Stimulated activated CD4-positive, alpha-beta T cell treated with anti-CD3 and anti-CD28 coated beads, Interleukin-15, amount 100 ng/mL, for 1 hour (primary cell): ENCODE data around the gene LRRC61.
"Not testable (repeated sequence)": the region's sequence is repeated elsewhere in the genome, so short reads cannot be mapped to it uniquely, and the experiment has no call there.

ENCODE experiments used
- DNase-seq, 2 donors: peaks; one replicate each; pipeline ENCODE4 v3.0.0-alpha.2; 2020; ENCODE audit warnings: low read depth in 1 of 2, low spot score in 1 of 2

Gene LRRC61

DNA sequence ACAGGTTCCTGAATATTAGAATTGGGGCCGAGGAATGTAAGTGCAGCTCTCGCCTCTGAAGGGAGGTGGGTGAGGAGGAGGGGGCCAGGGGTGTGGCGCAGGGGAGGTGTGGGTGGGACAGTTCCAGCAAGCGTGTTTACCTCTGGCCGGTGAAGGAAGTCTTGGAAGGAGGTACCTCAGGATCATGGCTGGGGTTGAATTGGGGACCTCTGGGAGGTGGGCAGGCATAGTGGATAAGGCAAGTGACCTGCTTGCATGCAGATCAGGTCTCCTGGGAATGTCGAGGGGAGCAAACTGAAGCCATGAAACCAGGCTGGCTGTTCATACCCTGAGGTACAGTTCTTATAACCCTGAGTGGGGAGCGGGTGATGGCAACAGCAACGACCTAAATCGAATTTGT, 57.9 kb downstream of the LRRC61 start:
- no peak for DNase-seq

DNA sequence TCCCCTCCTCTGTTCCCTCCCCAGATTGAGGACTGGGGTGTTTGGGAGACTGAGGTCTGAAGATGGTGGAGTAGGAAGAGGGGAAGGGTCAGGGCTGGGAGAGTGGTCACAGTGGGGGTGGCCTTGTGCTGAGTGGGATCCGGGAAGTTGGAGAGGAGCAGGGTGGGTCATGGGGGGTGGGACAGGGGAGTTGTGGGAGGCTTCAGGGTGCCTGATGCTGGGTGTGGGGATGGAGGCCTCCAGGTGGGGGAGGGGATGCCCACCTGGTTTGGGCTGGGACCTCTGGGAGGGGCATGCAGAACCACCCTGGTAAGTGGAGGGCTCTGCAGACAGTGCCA, 58.6 kb downstream of the LRRC61 start:
- no peak for DNase-seq

- DNase-seq, result no peak
Observed at GRCh38 chr7:150382123-150382843, 59.1 kb downstream of the LRRC61 start.

- DNase-seq, result no peak
Observed at GRCh38 chr7:150382844-150383225, 59.7 kb downstream of the LRRC61 start.

GRCh38 chr7:150383710-150384397, 60.7 kb downstream of the LRRC61 start:
- no peak for DNase-seq

DNA sequence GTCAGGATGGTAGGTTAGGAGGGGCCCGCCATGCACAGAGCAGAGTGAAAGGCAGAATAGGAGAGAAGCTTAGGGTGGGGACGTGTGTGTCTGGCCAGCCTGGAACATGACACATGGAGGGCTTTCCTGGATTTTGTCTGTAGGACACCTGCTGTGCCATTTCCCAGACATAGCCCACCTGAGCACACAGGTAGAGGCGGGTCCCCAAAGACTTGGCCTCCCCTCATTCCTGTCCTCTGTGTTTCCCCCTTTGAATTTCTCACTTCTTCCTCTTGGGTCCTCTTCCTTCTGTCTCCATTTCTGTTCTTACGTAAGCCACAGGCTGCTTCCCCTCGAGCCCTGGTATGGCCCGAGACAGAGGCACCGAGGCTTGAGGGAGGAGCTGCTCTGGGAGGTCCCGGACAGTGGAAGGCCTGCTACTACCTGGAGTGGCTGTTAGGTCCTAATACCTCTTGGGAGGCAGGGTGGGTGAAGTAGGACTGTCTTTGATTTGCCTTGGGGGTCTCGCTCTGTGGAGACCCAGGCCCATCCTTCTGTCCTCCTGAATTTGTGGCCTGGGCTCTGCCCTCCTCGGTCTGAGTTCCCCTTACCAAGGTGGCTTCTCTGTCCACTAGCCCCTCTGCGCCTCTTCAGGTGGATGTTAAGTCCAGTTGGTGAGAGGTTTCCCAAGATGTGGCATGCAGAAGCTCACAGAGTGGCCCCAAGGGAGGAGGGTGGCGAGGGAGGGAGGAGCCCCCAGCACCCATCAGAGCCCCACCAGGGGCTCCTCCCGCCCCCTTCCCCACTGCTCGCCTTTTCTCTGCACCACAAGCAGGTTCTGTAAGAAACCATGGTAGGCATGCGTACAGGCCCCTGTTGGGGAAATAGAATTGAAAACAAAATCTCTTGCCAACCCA, 61.5 kb downstream of the LRRC61 start:
- no peak for DNase-seq

DNA sequence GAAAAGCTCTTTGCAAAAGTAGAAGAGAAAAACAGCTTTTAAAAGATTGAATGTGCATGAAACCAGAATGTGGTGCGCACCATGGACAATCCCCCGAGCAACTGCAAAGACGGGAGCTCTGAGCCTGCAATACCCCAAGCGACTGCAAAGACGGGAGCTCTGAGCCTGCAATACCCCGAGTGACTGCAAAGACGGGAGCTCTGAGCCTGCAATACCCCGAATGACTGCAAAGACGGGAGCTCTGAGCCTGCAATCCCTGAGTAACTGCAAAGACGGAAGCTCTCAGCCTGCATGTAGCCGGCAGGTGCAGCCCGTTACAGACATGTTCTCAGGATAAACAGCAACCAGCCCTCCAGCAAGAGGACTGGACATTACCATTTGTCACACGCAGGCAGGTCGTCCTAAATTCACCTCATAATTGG, 62.2 kb downstream of the LRRC61 start:
- no peak for DNase-seq

GRCh38 chr7:150385884-150386283, 62.7 kb downstream of the LRRC61 start:
- DNase-seq, result not testable (repeated sequence)
